ENCODE results near the gene CDR2. TPM values are rescaled to one million over a fixed set of nuclear protein-coding genes. Genes with fewer than 3 reads are reported as not detected.

The CDR2 gene
- total and polyA plus RNA-seq, 4 donors: 14.8 to 22.2 (median 19.0) TPM

GRCh38 chr16:22328081-22328725 is 46.2 kb downstream of the CDR2 start:
- H3K4me3 ChIP-seq (ENCODE audit: low read depth, low read length): no peak overlapping the region
- no peaks in the 10 kb centered on the region for H3K9me3 ChIP-seq (ENCODE audit: control insufficient read depth, insufficient read depth, low read length)
- 97% methylated on average over 7 of the region's 10 CpGs for WGBS (ENCODE audit: insufficient coverage)
- H3K36me3 ChIP-seq (ENCODE audit: control insufficient read depth, insufficient read depth, low read length): peaks cover 69% of the 10 kb centered on the region
- H3K27ac ChIP-seq (ENCODE audit: low read depth, low read length): no peak overlapping the region
- DNase-seq (ENCODE audit: low read depth in 4 of 6, low spot score in 6 of 6): no peak
- no peaks in the 10 kb centered on the region for H3K27me3 ChIP-seq (ENCODE audit: control insufficient read depth, insufficient read depth, low read length)
- no peaks in the 10 kb centered on the region for H3K4me1 ChIP-seq (ENCODE audit: control insufficient read depth, insufficient read depth, low read length)

GRCh38 chr16:22327446-22327775 is 47.0 kb downstream of the CDR2 start:
- no peak for DNase-seq (ENCODE audit: low read depth in 4 of 6, low spot score in 6 of 6)
- no peaks in the 10 kb centered on the region for H3K27me3 ChIP-seq (ENCODE audit: control insufficient read depth, insufficient read depth, low read length)
- no peak overlapping the region for H3K27ac ChIP-seq (ENCODE audit: low read depth, low read length)
- no peak overlapping the region for H3K4me3 ChIP-seq (ENCODE audit: low read depth, low read length)
- peaks cover 76% of the 10 kb centered on the region for H3K36me3 ChIP-seq (ENCODE audit: control insufficient read depth, insufficient read depth, low read length)
- 92% methylated on average over 5 of the region's 6 CpGs for WGBS (ENCODE audit: insufficient coverage)
- H3K4me1 ChIP-seq (ENCODE audit: control insufficient read depth, insufficient read depth, low read length): no peaks in the 10 kb centered on the region
- H3K9me3 ChIP-seq (ENCODE audit: control insufficient read depth, insufficient read depth, low read length): no peaks in the 10 kb centered on the region

- Histone ChIP-seq H3K27me3 (ENCODE audit: control insufficient read depth, insufficient read depth, low read length) (no peaks in the 10 kb centered on the region), H3K4me1 (ENCODE audit: control insufficient read depth, insufficient read depth, low read length) (no peaks in the 10 kb centered on the region), H3K9me3 (ENCODE audit: control insufficient read depth, insufficient read depth, low read length) (no peaks in the 10 kb centered on the region), H3K36me3 (ENCODE audit: control insufficient read depth, insufficient read depth, low read length) (peaks cover 81% of the 10 kb centered on the region), H3K4me3 (ENCODE audit: low read depth, low read length) (no peak overlapping the region), H3K27ac (ENCODE audit: low read depth, low read length) (no peak overlapping the region)
- 89% methylated on average over 12 of the region's 13 CpGs for WGBS (ENCODE audit: insufficient coverage)
- DNase-seq (ENCODE audit: low read depth in 4 of 6, low spot score in 6 of 6): no peak
These were observed 47.5 kb downstream of the CDR2 start for GRCh38 chr16:22326771-22327445.

- no peak overlapping the region for H3K27ac ChIP-seq (ENCODE audit: low read depth, low read length)
- H3K36me3 ChIP-seq (ENCODE audit: control insufficient read depth, insufficient read depth, low read length): peaks cover 87% of the 10 kb centered on the region
These were observed 48.1 kb downstream of the CDR2 start for GRCh38 chr16:22326369-22326652.

GRCh38 chr16:22325598-22326368 is 48.6 kb downstream of the CDR2 start:
- no peak overlapping the region for H3K4me3 ChIP-seq (ENCODE audit: low read depth, low read length)
- 95% methylated on average over 39 of the region's 46 CpGs for WGBS (ENCODE audit: insufficient coverage)

More at GRCh38 chr16:22326369-22326652, 48.1 kb downstream of the CDR2 start:
- no peak for DNase-seq (ENCODE audit: low read depth in 4 of 6, low spot score in 6 of 6)
- WGBS (ENCODE audit: insufficient coverage): 85% methylated on average over 3 of the region's 4 CpGs
- H3K27me3 ChIP-seq (ENCODE audit: control insufficient read depth, insufficient read depth, low read length): no peaks in the 10 kb centered on the region
- no peak overlapping the region for H3K4me3 ChIP-seq (ENCODE audit: low read depth, low read length)
- no peaks in the 10 kb centered on the region for H3K4me1 ChIP-seq (ENCODE audit: control insufficient read depth, insufficient read depth, low read length)
- no peaks in the 10 kb centered on the region for H3K9me3 ChIP-seq (ENCODE audit: control insufficient read depth, insufficient read depth, low read length)

GRCh38 chr16:22324787-22325597 is 49.4 kb downstream of the CDR2 start:
- 89% methylated on average over 15 of the region's 19 CpGs for WGBS (ENCODE audit: insufficient coverage)
- H3K27me3 ChIP-seq (ENCODE audit: control insufficient read depth, insufficient read depth, low read length): no peaks in the 10 kb centered on the region
- H3K4me1 ChIP-seq (ENCODE audit: control insufficient read depth, insufficient read depth, low read length): no peaks in the 10 kb centered on the region
- peaks cover 87% of the 10 kb centered on the region for H3K36me3 ChIP-seq (ENCODE audit: control insufficient read depth, insufficient read depth, low read length)
- H3K27ac ChIP-seq (ENCODE audit: low read depth, low read length): no peak overlapping the region
- no peak overlapping the region for H3K4me3 ChIP-seq (ENCODE audit: low read depth, low read length)
- no peaks in the 10 kb centered on the region for H3K9me3 ChIP-seq (ENCODE audit: control insufficient read depth, insufficient read depth, low read length)
- no peak for DNase-seq (ENCODE audit: low read depth in 4 of 6, low spot score in 6 of 6)

More at GRCh38 chr16:22325598-22326368, 48.6 kb downstream of the CDR2 start:
- H3K36me3 ChIP-seq (ENCODE audit: control insufficient read depth, insufficient read depth, low read length): peaks cover 85% of the 10 kb centered on the region
- no peaks in the 10 kb centered on the region for H3K4me1 ChIP-seq (ENCODE audit: control insufficient read depth, insufficient read depth, low read length)
- DNase-seq (ENCODE audit: low read depth in 4 of 6, low spot score in 6 of 6): no peak
- H3K27me3 ChIP-seq (ENCODE audit: control insufficient read depth, insufficient read depth, low read length): no peaks in the 10 kb centered on the region
- no peaks in the 10 kb centered on the region for H3K9me3 ChIP-seq (ENCODE audit: control insufficient read depth, insufficient read depth, low read length)
- no peak overlapping the region for H3K27ac ChIP-seq (ENCODE audit: low read depth, low read length)

GRCh38 chr16:22323959-22324786 is 50.2 kb downstream of the CDR2 start:
- Histone ChIP-seq H3K27ac (ENCODE audit: low read depth, low read length) (no peak overlapping the region), H3K4me3 (ENCODE audit: low read depth, low read length) (no peak overlapping the region), H3K36me3 (ENCODE audit: control insufficient read depth, insufficient read depth, low read length) (peaks cover 87% of the 10 kb centered on the region), H3K9me3 (ENCODE audit: control insufficient read depth, insufficient read depth, low read length) (no peaks in the 10 kb centered on the region), H3K4me1 (ENCODE audit: control insufficient read depth, insufficient read depth, low read length) (no peaks in the 10 kb centered on the region), H3K27me3 (ENCODE audit: control insufficient read depth, insufficient read depth, low read length) (no peaks in the 10 kb centered on the region)
- no peak for DNase-seq (ENCODE audit: low read depth in 4 of 6, low spot score in 6 of 6)
- 92% methylated on average over 21 of the region's 24 CpGs for whole genome bisulfite sequencing (ENCODE audit: insufficient coverage)

GRCh38 chr16:22323173-22323958 is 51.1 kb downstream of the CDR2 start:
- Histone ChIP-seq H3K9me3 (ENCODE audit: control insufficient read depth, insufficient read depth, low read length) (no peaks in the 10 kb centered on the region), H3K27ac (ENCODE audit: low read depth, low read length) (no peak overlapping the region), H3K27me3 (ENCODE audit: control insufficient read depth, insufficient read depth, low read length) (no peaks in the 10 kb centered on the region), H3K4me3 (ENCODE audit: low read depth, low read length) (no peak overlapping the region), H3K4me1 (ENCODE audit: control insufficient read depth, insufficient read depth, low read length) (no peaks in the 10 kb centered on the region), H3K36me3 (ENCODE audit: control insufficient read depth, insufficient read depth, low read length) (peaks cover 87% of the 10 kb centered on the region)
- no peak for DNase-seq (ENCODE audit: low read depth in 4 of 6, low spot score in 6 of 6)
- 98% methylated on average over 7 of the region's 12 CpGs for WGBS (ENCODE audit: insufficient coverage)

Measured in spinal cord (tissue), 10 donors.